Left lung (tissue), 10 donors: ENCODE data around the gene FARP1. TPM values are rescaled to one million over a fixed set of nuclear protein-coding genes. Genes with fewer than 3 reads are reported as not detected.

ENCODE experiments used
- ATAC-seq: fragments of 200-7000 bp; cut with Tn5 transposase; one replicate; pipeline ENCODE4 v1.9.1; 2020; ENCODE audit warnings: moderate library complexity
- DNase-seq, 4 donors: peaks; one replicate each; pipeline ENCODE4 v3.0.0-alpha.2; 2013 to 2020
- H3K27ac ChIP-seq, 2 donors: fragments of 200-600 bp; sonication (generic) in 1 of 2; one replicate each; pipeline versions ENCODE4 v1.5.0 to v1.8.0; 2020 to 2021
- H3K27me3 ChIP-seq, 2 donors: fragments of 200-600 bp; sonication (generic) in 1 of 2; one replicate each; pipeline versions ENCODE4 v1.5.0 to v1.8.0; 2020 to 2021
- H3K36me3 ChIP-seq, 2 donors: fragments of 200-600 bp; sonication (generic) in 1 of 2; one replicate each; pipeline versions ENCODE4 v1.5.0 to v1.8.0; 2020 to 2021
- H3K4me1 ChIP-seq, 2 donors: fragments of 200-600 bp; one replicate each; pipeline ENCODE4 v1.8.0; 2021
- H3K4me3 ChIP-seq, 2 donors: fragments of 200-600 bp; sonication (generic) in 1 of 2; one replicate each; pipeline versions ENCODE4 v1.5.0 to v1.8.0; 2020 to 2021; ENCODE audit warnings: mild to moderate bottlenecking in 1 of 2
- H3K9me3 ChIP-seq, 2 donors: fragments of 200-600 bp; sonication (generic) in 1 of 2; one replicate each; pipeline versions ENCODE4 v1.5.0 to v1.8.0; 2020 to 2021
- CTCF ChIP-seq, 2 donors: fragments of 200-600 bp; sonication (generic) in 1 of 2; IDR thresholded peaks; one replicate each; pipeline versions ENCODE4 v1.5.0 to v1.8.0; 2021; ENCODE audit warnings: antibody characterized with exemption in 2 of 2
- intact Hi-C, 2 donors: fragments of 100-400 bp; cut with DNase I; formaldehyde crosslinking; loops; one replicate each; pipeline versions ENCODE4 v1.11.2 to v1.14.2; 2022
- polyA plus RNA-seq, 6 donors: library from polyadenylated mRNA; unstranded; fragments of 120-200 nt; gene quantifications; one replicate each; pipeline ENCODE4 v1.2.1, GENCODE V29; 2013; ENCODE audit not compliant: insufficient read length in 6 of 6
- total RNA-seq, 2 donors: library from RNA; stranded (reverse); fragmentation: NEBNext Ultra II Directional; extraction: Animal tissue kit (Norgen Biotek cat#: 25700); gene quantifications; one replicate each; pipeline ENCODE4 v1.2.1, GENCODE V29; 2021
- donor health status: DM: no; HTN: yes; CAD: no.
- donor health status: DM: no; HTN: no; CAD: no.

FARP1 gene
- total and polyA plus RNA-seq, 8 donors = 78.9 to 142 (median 132) TPM

GRCh38 chr13:98263841-98264240 is 120.9 kb downstream of the FARP1 start:
- DNase-seq (no peak), ATAC-seq (no peak)
- Histone ChIP-seq H3K27me3 (no peaks in the 10 kb centered on the region), H3K9me3 (no peaks in the 10 kb centered on the region), H3K27ac (no peak overlapping the region), H3K4me3 (no peak overlapping the region), H3K4me1 (no peaks in the 10 kb centered on the region), H3K36me3 (no peaks in the 10 kb centered on the region)
- intact Hi-C loops = no loop called here
- TF ChIP-seq CTCF (IDR thresholded peaks at IDR 0.05) = no peak

GRCh38 chr13:98264877-98265276 is 122.0 kb downstream of the FARP1 start:
- no peak for TF ChIP-seq CTCF (IDR thresholded peaks at IDR 0.05)
- intact Hi-C loops = no loop called here
- Histone ChIP-seq H3K4me1 (no peaks in the 10 kb centered on the region), H3K27ac (no peak overlapping the region), H3K36me3 (no peaks in the 10 kb centered on the region), H3K4me3 (no peak overlapping the region), H3K27me3 (no peaks in the 10 kb centered on the region), H3K9me3 (no peaks in the 10 kb centered on the region)
- no peak for DNase-seq
- ATAC-seq = no peak

- H3K9me3 ChIP-seq = no peaks in the 10 kb centered on the region
- ATAC-seq (peak; percentile 45), DNase-seq (peak in 1 of 4 donors; percentile 44)
- intact Hi-C loops = no loop called here
- no peak overlapping the region for H3K4me3 ChIP-seq
- no peak for TF ChIP-seq CTCF (IDR thresholded peaks at IDR 0.05)
- H3K36me3 ChIP-seq = no peaks in the 10 kb centered on the region
- no peaks in the 10 kb centered on the region for H3K4me1 ChIP-seq
- no peaks in the 10 kb centered on the region for H3K27me3 ChIP-seq
- peak overlapping the region in 1 of 2 donors; percentile 10 for H3K27ac ChIP-seq
Measured at GRCh38 chr13:98265692-98266551, 123.0 kb downstream of the FARP1 start.

GRCh38 chr13:98267080-98267912 is 124.4 kb downstream of the FARP1 start:
- H3K27ac ChIP-seq = no peak overlapping the region
- H3K9me3 ChIP-seq = no peaks in the 10 kb centered on the region
- ATAC-seq (peak; percentile 73), DNase-seq (peak in 1 of 4 donors; percentile 67)
- no peak for TF ChIP-seq CTCF (IDR thresholded peaks at IDR 0.05)
- no peaks in the 10 kb centered on the region for H3K27me3 ChIP-seq
- H3K36me3 ChIP-seq = no peaks in the 10 kb centered on the region
- no peaks in the 10 kb centered on the region for H3K4me1 ChIP-seq
- H3K4me3 ChIP-seq = no peak overlapping the region
- intact Hi-C loops = no loop called here

- no peaks in the 10 kb centered on the region for H3K27me3 ChIP-seq
- no peaks in the 10 kb centered on the region for H3K9me3 ChIP-seq
- no peak for ATAC-seq
- no peaks in the 10 kb centered on the region for H3K4me1 ChIP-seq
- intact Hi-C loops = no loop called here
- no peak for DNase-seq
- no peak for TF ChIP-seq CTCF (IDR thresholded peaks at IDR 0.05)
- H3K4me3 ChIP-seq = no peak overlapping the region
- H3K27ac ChIP-seq = no peak overlapping the region
- no peaks in the 10 kb centered on the region for H3K36me3 ChIP-seq
Measured at GRCh38 chr13:98269386-98269785, 126.5 kb downstream of the FARP1 start.
